ENCODE data around the gene FNIP2.

The FNIP2 gene

GRCh38 chr4:158854236-158854635 is 85.4 kb downstream of the FNIP2 start:
- no peaks in the 10 kb centered on the region for H3K27me3 Mint-ChIP-seq

GRCh38 chr4:158856852-158857251 is 88.0 kb downstream of the FNIP2 start:
- peak; percentile 84 for ATAC-seq
- no peaks in the 10 kb centered on the region for H3K27me3 Mint-ChIP-seq
- H3K27ac Mint-ChIP-seq = no peak overlapping the region
- no peaks in the 10 kb centered on the region for H3K4me1 Mint-ChIP-seq
- H3K9me3 Mint-ChIP-seq = no peaks in the 10 kb centered on the region
- no peak overlapping the region for H3K4me3 Mint-ChIP-seq
- no peak for DNase-seq

More at GRCh38 chr4:158854236-158854635, 85.4 kb downstream of the FNIP2 start:
- H3K27ac Mint-ChIP-seq = peak overlapping the region; percentile 75 to 92
- H3K9me3 Mint-ChIP-seq = no peaks in the 10 kb centered on the region
- no peak for DNase-seq
- ATAC-seq = no peak
- no peak overlapping the region for H3K4me3 Mint-ChIP-seq
- peaks cover 15% of the 10 kb centered on the region for H3K4me1 Mint-ChIP-seq

- H3K9me3 Mint-ChIP-seq = no peaks in the 10 kb centered on the region
- ATAC-seq (no peak), DNase-seq (no peak)
- H3K4me1 Mint-ChIP-seq = no peaks in the 10 kb centered on the region
- no peak overlapping the region for H3K4me3 Mint-ChIP-seq
- no peak overlapping the region for H3K27ac Mint-ChIP-seq
- no peaks in the 10 kb centered on the region for H3K27me3 Mint-ChIP-seq
Observed at GRCh38 chr4:158857951-158858350, 89.1 kb downstream of the FNIP2 start.

- DNase-seq = no peak
- Mint-ChIP-seq H3K4me1 (no peaks in the 10 kb centered on the region), H3K27me3 (no peaks in the 10 kb centered on the region), H3K9me3 (no peaks in the 10 kb centered on the region), H3K27ac (peak overlapping the region in 1 of 2 donors; percentile 30), H3K4me3 (no peak overlapping the region)
- no peak for ATAC-seq
Observed at GRCh38 chr4:158858410-158859199, 89.8 kb downstream of the FNIP2 start.

GRCh38 chr4:158859661-158860060 is 90.8 kb downstream of the FNIP2 start:
- H3K9me3 Mint-ChIP-seq = no peaks in the 10 kb centered on the region

GRCh38 chr4:158860856-158861255 is 92.0 kb downstream of the FNIP2 start:
- Mint-ChIP-seq H3K4me1 (no peaks in the 10 kb centered on the region), H3K9me3 (no peaks in the 10 kb centered on the region), H3K27ac (no peak overlapping the region), H3K27me3 (no peaks in the 10 kb centered on the region), H3K4me3 (no peak overlapping the region)
- DNase-seq (no peak), ATAC-seq (no peak)

More at GRCh38 chr4:158859661-158860060, 90.8 kb downstream of the FNIP2 start:
- no peak overlapping the region for H3K27ac Mint-ChIP-seq
- H3K27me3 Mint-ChIP-seq = no peaks in the 10 kb centered on the region
- ATAC-seq (no peak), DNase-seq (no peak)
- no peaks in the 10 kb centered on the region for H3K4me1 Mint-ChIP-seq
- H3K4me3 Mint-ChIP-seq = no peak overlapping the region

- no peaks in the 10 kb centered on the region for H3K4me1 Mint-ChIP-seq
Observed at GRCh38 chr4:158861281-158861680, 92.5 kb downstream of the FNIP2 start.

GRCh38 chr4:158861766-158862165 is 92.9 kb downstream of the FNIP2 start:
- Mint-ChIP-seq H3K4me3 (no peak overlapping the region), H3K9me3 (no peaks in the 10 kb centered on the region), H3K27ac (no peak overlapping the region), H3K27me3 (no peaks in the 10 kb centered on the region), H3K4me1 (no peaks in the 10 kb centered on the region)
- no peak for ATAC-seq
- no peak for DNase-seq

More at GRCh38 chr4:158861281-158861680, 92.5 kb downstream of the FNIP2 start:
- ATAC-seq (no peak), DNase-seq (no peak)
- Mint-ChIP-seq H3K27me3 (no peaks in the 10 kb centered on the region), H3K27ac (no peak overlapping the region), H3K4me3 (no peak overlapping the region), H3K9me3 (no peaks in the 10 kb centered on the region)

- ATAC-seq = no peak
Observed at GRCh38 chr4:158863296-158863695, 94.5 kb downstream of the FNIP2 start.

GRCh38 chr4:158865520-158866177 is 96.8 kb downstream of the FNIP2 start:
- Mint-ChIP-seq H3K9me3 (no peaks in the 10 kb centered on the region), H3K4me3 (no peak overlapping the region), H3K27me3 (no peaks in the 10 kb centered on the region), H3K4me1 (no peaks in the 10 kb centered on the region), H3K27ac (no peak overlapping the region)
- ATAC-seq (no peak), DNase-seq (no peak)

More at GRCh38 chr4:158863296-158863695, 94.5 kb downstream of the FNIP2 start:
- DNase-seq = no peak
- no peaks in the 10 kb centered on the region for H3K27me3 Mint-ChIP-seq
- H3K4me3 Mint-ChIP-seq = no peak overlapping the region
- H3K9me3 Mint-ChIP-seq = no peaks in the 10 kb centered on the region
- H3K27ac Mint-ChIP-seq = no peak overlapping the region
- no peaks in the 10 kb centered on the region for H3K4me1 Mint-ChIP-seq

- Mint-ChIP-seq H3K27ac (peak overlapping the region in 1 of 2 donors; percentile 34), H3K27me3 (no peaks in the 10 kb centered on the region), H3K9me3 (no peaks in the 10 kb centered on the region), H3K4me1 (peaks cover 5% of the 10 kb centered on the region), H3K4me3 (no peak overlapping the region)
- no peak for DNase-seq
- ATAC-seq = no peak
Observed at GRCh38 chr4:158869001-158869400, 100.2 kb downstream of the FNIP2 start.

- no peaks in the 10 kb centered on the region for H3K27me3 Mint-ChIP-seq
- ATAC-seq (no peak), DNase-seq (no peak)
- peak overlapping the region in 1 of 2 donors; percentile 48 for H3K27ac Mint-ChIP-seq
- no peaks in the 10 kb centered on the region for H3K9me3 Mint-ChIP-seq
- peaks cover 5% of the 10 kb centered on the region for H3K4me1 Mint-ChIP-seq
- no peak overlapping the region for H3K4me3 Mint-ChIP-seq
Observed at GRCh38 chr4:158869761-158870160, 100.9 kb downstream of the FNIP2 start.

GRCh38 chr4:158870282-158870625 is 101.4 kb downstream of the FNIP2 start:
- ATAC-seq (no peak), DNase-seq (no peak)
- H3K27me3 Mint-ChIP-seq = no peaks in the 10 kb centered on the region
- H3K4me1 Mint-ChIP-seq = peaks cover 5% of the 10 kb centered on the region
- peak overlapping the region; percentile 48 to 91 for H3K27ac Mint-ChIP-seq
- no peaks in the 10 kb centered on the region for H3K9me3 Mint-ChIP-seq
- H3K4me3 Mint-ChIP-seq = no peak overlapping the region

- Mint-ChIP-seq H3K27me3 (no peaks in the 10 kb centered on the region), H3K9me3 (no peaks in the 10 kb centered on the region), H3K27ac (peak overlapping the region in 1 of 2 donors; percentile 91), H3K4me1 (peaks cover 5% of the 10 kb centered on the region), H3K4me3 (no peak overlapping the region)
- ATAC-seq (no peak), DNase-seq (no peak)
Observed at GRCh38 chr4:158870626-158871334, 102.0 kb downstream of the FNIP2 start.

- Mint-ChIP-seq H3K4me3 (no peak overlapping the region), H3K4me1 (peaks cover 5% of the 10 kb centered on the region)
Observed at GRCh38 chr4:158871335-158871724, 102.5 kb downstream of the FNIP2 start.

More at GRCh38 chr4:158871335-158871724, 102.5 kb downstream of the FNIP2 start:
- DNase-seq (no peak), ATAC-seq (no peak)
- H3K9me3 Mint-ChIP-seq = no peaks in the 10 kb centered on the region
- H3K27ac Mint-ChIP-seq = no peak overlapping the region
- H3K27me3 Mint-ChIP-seq = no peaks in the 10 kb centered on the region
